IMR-90 (cell line): ENCODE results near the gene ATG9B. TPM values are rescaled to one million over a fixed set of nuclear protein-coding genes. Genes with fewer than 3 reads are reported as not detected.

Experiments
- ATAC-seq: fragments of 200-7000 bp; cut with Tn5 transposase; 2 replicates; pipeline ENCODE4 v1.9.1; 2020; ENCODE audit warnings: low read depth, mild to moderate bottlenecking, moderate library complexity
- BruUV-seq: library from RNA; stranded (reverse); fragments of 400-500 nt; replicated peaks from 2 replicates; lab custom pipeline; 2021; lab: Mats Ljungman, UMichigan
- CTCF ChIA-PET: fragments of 300-600 bp; formaldehyde crosslinking; extraction: SDS; loops from one replicate; lab custom pipeline; 2021; ENCODE audit warnings: antibody characterized with exemption; lab: Yijun Ruan, JAX
- POLR2A ChIA-PET: fragments of 300-600 bp; sonication (Branson Sonifier 250); formaldehyde crosslinking; loops from one replicate; lab custom pipeline; 2022; ENCODE audit warnings: antibody characterized with exemption; ENCODE audit not compliant: unreplicated experiment; lab: Charles Lee
- DNase-seq: peaks from one replicate; pipeline ENCODE4 v3.0.0; 2013
- H2AFZ ChIP-seq: replicated peaks from 2 replicates; pipeline ENCODE3; 2013; ENCODE audit warnings: low read length, mild to moderate bottlenecking; ENCODE audit not compliant: poor library complexity
- H2AK5ac ChIP-seq: 2 replicates; pipeline ENCODE4 v1.6.1; 2013; ENCODE audit warnings: low read depth, low read length, inconsistent platforms
- H2AK9ac ChIP-seq: replicated peaks from 2 replicates; pipeline ENCODE3; 2013; ENCODE audit warnings: mild to moderate bottlenecking, low read depth, low read length, moderate library complexity; ENCODE audit not compliant: poor library complexity
- H2BK120ac ChIP-seq: 2 replicates; pipeline ENCODE4 v1.6.1; 2013; ENCODE audit warnings: low read depth, low read length, inconsistent platforms
- H2BK15ac ChIP-seq: 3 replicates; pipeline ENCODE4 v1.6.1; 2013; ENCODE audit warnings: low read depth, low read length, inconsistent platforms
- H2BK20ac ChIP-seq: 2 replicates; pipeline ENCODE4 v1.6.1; 2013; ENCODE audit warnings: low read depth, mild to moderate bottlenecking, inconsistent platforms, low read length, moderate library complexity
- H2BK5ac ChIP-seq: 2 replicates; pipeline ENCODE4 v1.6.1; 2013; ENCODE audit warnings: mild to moderate bottlenecking, low read depth, low read length, inconsistent platforms; ENCODE audit not compliant: poor library complexity, severe bottlenecking
- H3K14ac ChIP-seq: replicated peaks from 2 replicates; pipeline ENCODE4 v1.6.1; 2013; ENCODE audit warnings: low read depth, low read length, inconsistent platforms
- H3K18ac ChIP-seq: 2 replicates; pipeline ENCODE4 v1.6.1; 2013; ENCODE audit warnings: low read depth, low read length, control low read depth
- H3K23ac ChIP-seq: 2 replicates; pipeline ENCODE4 v1.6.1; 2013; ENCODE audit warnings: low read depth, low read length, inconsistent platforms
- H3K27ac ChIP-seq: 2 replicates; pipeline ENCODE4 v1.5.1; 2013; ENCODE audit warnings: mild to moderate bottlenecking, control low read depth, low read length; ENCODE audit not compliant: insufficient read depth
- H3K27me3 ChIP-seq: 2 replicates; pipeline ENCODE4 v1.6.1; 2013; ENCODE audit warnings: low read length; ENCODE audit not compliant: control insufficient read depth, insufficient read depth
- H3K36me3 ChIP-seq: 2 replicates; pipeline ENCODE4 v1.6.1; 2013; ENCODE audit warnings: low read length, mixed read lengths; ENCODE audit not compliant: control insufficient read depth, insufficient read depth
- H3K4ac ChIP-seq: 2 replicates; pipeline ENCODE4 v1.6.1; 2013; ENCODE audit warnings: low read depth, low read length, inconsistent platforms
- H3K4me1 ChIP-seq: 2 replicates; pipeline ENCODE4 v1.6.1; 2013; ENCODE audit warnings: low read length, mixed read lengths; ENCODE audit not compliant: control insufficient read depth, insufficient read depth
- H3K4me2 ChIP-seq: 2 replicates; pipeline ENCODE4 v1.6.1; 2013; ENCODE audit warnings: low read depth, mild to moderate bottlenecking, control low read depth, low read length, moderate library complexity
- H3K4me3 ChIP-seq: 2 replicates; pipeline ENCODE4 v1.5.1; 2013; ENCODE audit warnings: low read depth, mild to moderate bottlenecking, control low read depth, low read length, moderate library complexity; ENCODE audit not compliant: insufficient read depth
- H3K56ac ChIP-seq: 2 replicates; pipeline ENCODE4 v1.6.1; 2013; ENCODE audit warnings: low read length, inconsistent platforms; ENCODE audit not compliant: insufficient read depth; ENCODE audit errors: extremely low read depth
- H3K79me1 ChIP-seq, 2 experiments: 2 replicates each; pipeline ENCODE4 v1.6.1; 2013; ENCODE audit warnings: low read length in 2 of 2, inconsistent platforms in 1 of 2, low read depth in 1 of 2
- H3K9ac ChIP-seq: 2 replicates; pipeline ENCODE4 v1.6.1; 2013; ENCODE audit warnings: low read depth, low read length, control low read depth
- H3K9me1 ChIP-seq: 2 replicates; pipeline ENCODE4 v1.6.1; 2013; ENCODE audit warnings: low read length, inconsistent platforms; ENCODE audit not compliant: insufficient read depth
- H3K9me3 ChIP-seq: 2 replicates; pipeline ENCODE4 v1.6.1; 2013; ENCODE audit warnings: low read length; ENCODE audit not compliant: control insufficient read depth, insufficient read depth
- H4K20me1 ChIP-seq: 2 replicates; pipeline ENCODE4 v1.6.1; 2013; ENCODE audit warnings: low read length, inconsistent platforms; ENCODE audit not compliant: insufficient read depth
- H4K5ac ChIP-seq: 2 replicates; pipeline ENCODE4 v1.6.1; 2013; ENCODE audit warnings: mild to moderate bottlenecking, low read depth, low read length, control low read depth
- H4K8ac ChIP-seq, 2 experiments: 2 replicates each; pipeline ENCODE4 v1.6.1; 2013; ENCODE audit warnings: low read depth in 2 of 2, low read length in 2 of 2, control low read depth in 1 of 2, inconsistent platforms in 1 of 2
- H4K91ac ChIP-seq: 2 replicates; pipeline ENCODE4 v1.6.1; 2013; ENCODE audit warnings: low read depth, low read length, inconsistent platforms; ENCODE audit not compliant: insufficient read depth
- BHLHE40 ChIP-seq: fragments of 150-350 bp; IDR thresholded peaks from 2 replicates; pipeline ENCODE4 v1.6.1; 2016; ENCODE audit warnings: mild to moderate bottlenecking, low read depth, low read length
- CEBPB ChIP-seq: IDR thresholded peaks from 2 replicates; pipeline ENCODE4 v1.6.1; 2012; ENCODE audit warnings: low read depth, low read length, improper control_type of control experiment
- CHD1 ChIP-seq: IDR thresholded peaks from 2 replicates; pipeline ENCODE4 v1.6.1; 2012; ENCODE audit warnings: low read depth, low read length, improper control_type of control experiment
- CTCF ChIP-seq: conservative IDR thresholded peaks from 2 replicates; pipeline ENCODE4 v1.5.1; 2012; ENCODE audit warnings: mild to moderate bottlenecking, low read depth, low read length, improper control_type of control experiment
- ELK1 ChIP-seq: fragments of 150-350 bp; IDR thresholded peaks from 2 replicates; pipeline ENCODE4 v1.6.1; 2016; ENCODE audit warnings: low read depth, mild to moderate bottlenecking, low read length, moderate library complexity, borderline replicate concordance
- FOS ChIP-seq: fragments of 150-350 bp; IDR thresholded peaks from 2 replicates; pipeline ENCODE4 v1.6.1; 2016; ENCODE audit warnings: low read depth, low read length
- MAFK ChIP-seq: IDR thresholded peaks from 2 replicates; pipeline ENCODE4 v1.6.1; 2012; ENCODE audit warnings: low read depth, low read length, improper control_type of control experiment
- MAZ ChIP-seq: IDR thresholded peaks from 2 replicates; pipeline ENCODE4 v1.6.1; 2012; ENCODE audit warnings: low read depth, mild to moderate bottlenecking, low read length, improper control_type of control experiment, moderate library complexity, borderline replicate concordance
- MXI1 ChIP-seq: IDR thresholded peaks from 2 replicates; pipeline ENCODE4 v1.6.1; 2012; ENCODE audit warnings: low read depth, mild to moderate bottlenecking, low read length, moderate library complexity, borderline replicate concordance
- NFE2L2 ChIP-seq: fragments of 150-350 bp; IDR thresholded peaks from 2 replicates; pipeline ENCODE4 v1.6.1; 2016; ENCODE audit warnings: low read depth, mild to moderate bottlenecking, low read length
- POLR2A ChIP-seq: IDR thresholded peaks from 2 replicates; pipeline ENCODE4 v1.6.1; 2012; ENCODE audit warnings: mild to moderate bottlenecking, low read depth, low read length
- RAD21 ChIP-seq: IDR thresholded peaks from 2 replicates; pipeline ENCODE4 v1.6.1; 2012; ENCODE audit warnings: low read length, improper control_type of control experiment
- RCOR1 ChIP-seq: IDR thresholded peaks from 2 replicates; pipeline ENCODE4 v1.6.1; 2012; ENCODE audit warnings: mild to moderate bottlenecking, low read length, improper control_type of control experiment; ENCODE audit not compliant: insufficient replicate concordance
- RFX5 ChIP-seq: IDR thresholded peaks from 2 replicates; pipeline ENCODE4 v1.8.0; 2012; ENCODE audit warnings: low read depth, mild to moderate bottlenecking, low read length, moderate library complexity
- SMC3 ChIP-seq: fragments of 150-350 bp; IDR thresholded peaks from 2 replicates; pipeline ENCODE4 v1.6.1; 2016; ENCODE audit warnings: low read depth, mild to moderate bottlenecking, antibody characterized with exemption, low read length, moderate library complexity
- USF2 ChIP-seq: fragments of 150-350 bp; IDR thresholded peaks from 2 replicates; pipeline ENCODE4 v1.6.1; 2017; ENCODE audit warnings: mild to moderate bottlenecking, antibody characterized with exemption, low read length, low read depth
- WGBS, 2 experiments: methylation state at CpG; one replicate each; pipeline versions ENCODE4 v1.1.5 to v1.1.7; 2013; ENCODE audit warnings: missing lambda C conversion rate in 2 of 2; ENCODE audit not compliant: insufficient read length in 1 of 2; ENCODE audit errors: extremely low coverage in 2 of 2; 5-methylcytosine and 5-hydroxymethylcytosine counted together
- dilution Hi-C: fragments of 300-500 bp; cut with HindIII; formaldehyde crosslinking; loops from one replicate; pipeline ENCODE4 v1.14.3; 2018; ENCODE audit warnings: low sequenced_read_pairs; ENCODE audit not compliant: unreplicated experiment
- in situ Hi-C: fragments of 300-500 bp; cut with MboI; formaldehyde crosslinking; loops from 3 replicates; pipeline ENCODE4 v1.14.3; 2019; ENCODE audit warnings: low sequenced_read_pairs, inconsistent platforms, mixed read lengths
- intact Hi-C: fragments of 100-400 bp; cut with micrococcal nuclease; formaldehyde crosslinking; loops from 2 replicates; pipeline ENCODE4 v1.10.0; 2022
- polyA plus RNA-seq, 3 experiments: library from polyadenylated mRNA; depleted of rRNA; stranded (reverse); fragments of >200 nt; gene quantifications; 2 replicates each; pipeline ENCODE4 v1.2.3, GENCODE V29; 2012; ENCODE audit warnings: low replicate concordance in 1 of 3
- total RNA-seq: library from RNA; depleted of rRNA; stranded (reverse); fragments of >200 nt; gene quantifications from 2 replicates; pipeline ENCODE4 v1.2.3, GENCODE V29; 2012

The ATG9B gene
- total and polyA plus RNA-seq, 2 of the 4 experiments (the other 2 are of a cell fraction): 0.18 to 0.91 TPM

- H3K27me3 ChIP-seq: peaks cover 61% of the 10 kb centered on the region
- no peak overlapping the region for H4K8ac ChIP-seq
Observed at GRCh38 chr7:151020231-151020630, 4.1 kb downstream of the ATG9B start.

More at GRCh38 chr7:151020231-151020630, 4.1 kb downstream of the ATG9B start:
- Histone ChIP-seq H3K14ac (no peak overlapping the region), H3K4me3 (no peak overlapping the region), H4K20me1 (no peaks in the 10 kb centered on the region), H3K9me3 (no peaks in the 10 kb centered on the region), H2BK120ac (no peak overlapping the region), H2AK5ac (no peak overlapping the region), H3K36me3 (no peaks in the 10 kb centered on the region), H2AFZ (peak overlapping the region; percentile 41), H2BK20ac (no peak overlapping the region), H3K18ac (no peak overlapping the region), H2AK9ac (no peak overlapping the region), H4K91ac (no peak overlapping the region), H3K56ac (no peak overlapping the region), H3K9me1 (no peaks in the 10 kb centered on the region), H2BK15ac (no peak overlapping the region), H3K4me2 (no peak overlapping the region), H3K79me1 (no peaks in the 10 kb centered on the region), H3K23ac (no peak overlapping the region), H3K4me1 (peaks cover 3% of the 10 kb centered on the region; the same call in 1 of the 2 replicates), H3K9ac (no peak overlapping the region), H3K27ac (no peak overlapping the region), H3K4ac (no peak overlapping the region), H2BK5ac (no peak overlapping the region), H4K5ac (no peak overlapping the region)
- ChIA-PET CTCF (no interaction called here), POLR2A (no interaction called here)
- DNase-seq: no peak
- TF ChIP-seq MXI1 (no peak), MAZ (no peak), NFE2L2 (no peak), CEBPB (no peak), BHLHE40 (no peak), RCOR1 (no peak), ELK1 (no peak), RFX5 (no peak), FOS (no peak), USF2 (no peak), POLR2A (no peak), MAFK (no peak), CHD1 (no peak), SMC3 (no peak), RAD21 (no peak), CTCF (no peak)
- dilution Hi-C loops: no loop called here
- ATAC-seq: no peak; the same call in 1 of the 2 replicates
- in situ Hi-C loops: loop anchor here (5.0 kb wide), 1 partner anchor 92 kb away; no protein-coding TSS in a partner anchor
- intact Hi-C loops: no loop called here
- no CpG with 5 or more reads among the region's 7 CpGs for WGBS, 2 experiments
- BruUV-seq: no TSS peak
